Measurements from ENCODE around the gene HIVEP3.

- TF ChIP-seq CTCF (IDR thresholded peaks at IDR 0.05): no peak
- TF ChIP-seq POLR2A (IDR thresholded peaks at IDR 0.05): no peak
Measured at GRCh38 chr1:41524676-41525675, 393.7 kb downstream of the HIVEP3 start.

Data from right lobe of liver (tissue), 4 donors.